Breast epithelium (tissue), 3 donors: ENCODE results near the gene AMZ2.

ENCODE experiments used
- POLR2A ChIP-seq: fragments of 450-650 bp; IDR thresholded peaks from one replicate; pipeline ENCODE4 v1.6.1; 2016; ENCODE audit warnings: antibody characterized with exemption, mild to moderate bottlenecking, moderate library complexity
- POLR2AphosphoS5 ChIP-seq, 3 donors: sonication (generic); formaldehyde crosslinking; IDR thresholded peaks; one replicate each; pipeline ENCODE4 v1.6.1; 2017; ENCODE audit warnings: antibody characterized with exemption in 3 of 3

- TF ChIP-seq POLR2A (no peak), POLR2AphosphoS5 (IDR thresholded peaks at IDR 0.05) (peak in 1 of 3 donors; percentile 34)
Measured at GRCh38 chr17:68200689-68201417, 47.0 kb upstream of the AMZ2 start.
